Measurements from ENCODE around the gene PRDM12.

DNA sequence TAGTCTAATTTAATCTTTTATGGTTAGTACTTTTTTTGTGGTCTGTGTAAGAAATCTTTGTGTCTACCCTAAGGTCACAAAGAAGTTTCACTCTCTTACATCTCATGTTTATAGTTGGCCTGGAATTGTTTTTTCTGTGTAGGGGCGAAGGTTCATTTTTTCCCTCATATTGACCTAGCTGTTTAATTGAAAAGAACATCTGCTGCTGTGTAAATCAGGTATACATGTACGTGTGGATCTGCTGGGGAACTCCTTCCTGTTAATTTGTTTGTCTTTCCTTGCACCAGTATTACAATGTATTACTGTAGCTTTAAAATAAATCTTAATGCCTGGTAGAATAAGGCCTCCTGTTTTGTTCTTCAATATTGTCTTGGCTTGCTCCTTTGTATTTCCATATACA is 67.0 kb downstream of the PRDM12 start:
- TF ChIP-seq POLR2AphosphoS5 (IDR thresholded peaks at IDR 0.05; ENCODE audit: low read depth, low read length) (no peak), POLR2A (IDR thresholded peaks at IDR 0.05; ENCODE audit: low read depth, low read length) (no peak)
